Heart right ventricle (tissue), 16 donors: ENCODE results near the gene PSTPIP2. TPM values are rescaled to one million over a fixed set of nuclear protein-coding genes. Genes with fewer than 3 reads are reported as not detected.
A peak's percentile ranks its signal among the peaks of the same experiment; 100 is the strongest.

Experiments used
- ATAC-seq, 8 donors: fragments of 200-7000 bp; cut with Tn5 transposase; one replicate each; pipeline ENCODE4 v1.9.1; 2020; ENCODE audit warnings: mild to moderate bottlenecking in 8 of 8, moderate library complexity in 8 of 8, moderate number of reproducible peaks in 1 of 8
- DNase-seq, 2 donors: peaks; one replicate each; pipeline ENCODE4 v3.0.0-alpha.2; 2020
- H3K27ac ChIP-seq, 10 donors: fragments of 200-600 bp; sonication (generic) in 2 of 10; one replicate each; pipeline versions ENCODE4 v1.5.0 to v1.8.0; 2020 to 2022; ENCODE audit warnings: mild to moderate bottlenecking in 3 of 10
- H3K27me3 ChIP-seq, 7 donors: fragments of 200-600 bp; one replicate each; pipeline ENCODE4 v1.8.0; 2021 to 2022; ENCODE audit warnings: mild to moderate bottlenecking in 2 of 7
- H3K36me3 ChIP-seq, 9 donors: fragments of 200-600 bp; sonication (generic) in 1 of 9; one replicate each; pipeline versions ENCODE4 v1.5.0 to v1.8.0; 2020 to 2022; ENCODE audit warnings: mild to moderate bottlenecking in 2 of 9
- H3K4me1 ChIP-seq, 9 donors: fragments of 200-600 bp; sonication (generic) in 1 of 9; one replicate each; pipeline versions ENCODE4 v1.5.0 to v1.8.0; 2020 to 2022; ENCODE audit warnings: mild to moderate bottlenecking in 4 of 9
- H3K4me3 ChIP-seq, 10 donors: fragments of 200-600 bp; sonication (generic) in 2 of 10; one replicate each; pipeline versions ENCODE4 v1.5.0 to v1.8.0; 2020 to 2022; ENCODE audit warnings: mild to moderate bottlenecking in 7 of 10, moderate library complexity in 2 of 10
- H3K9me3 ChIP-seq, 11 donors: fragments of 200-600 bp in 10 of 11; sonication (generic) in 2 of 11; one replicate each; pipeline versions ENCODE4 v1.5.0 to v1.8.0; 2013 to 2022; ENCODE audit warnings: mild to moderate bottlenecking in 2 of 11, control low read depth in 1 of 11, moderate library complexity in 1 of 11
- CTCF ChIP-seq, 9 donors: fragments of 200-600 bp; sonication (generic) in 2 of 9; IDR thresholded peaks; one replicate each; pipeline versions ENCODE4 v1.5.0 to v1.8.0; 2021 to 2022; ENCODE audit warnings: antibody characterized with exemption in 9 of 9, mild to moderate bottlenecking in 5 of 9, moderate library complexity in 1 of 9
- WGBS, 2 donors: extraction: QIAGEN DNeasy Blood & Tissue Kit; methylation state at CpG; one replicate each; pipeline ENCODE4 v1.1.7; 2013; ENCODE audit warnings: inconsistent platforms in 1 of 2; 5-methylcytosine and 5-hydroxymethylcytosine counted together
- intact Hi-C, 10 donors: fragments of 100-400 bp; cut with DNase I; formaldehyde crosslinking; loops; one replicate each; pipeline versions ENCODE4 v1.11.1 to v1.14.2; 2022
- polyA plus RNA-seq, 2 donors: library from polyadenylated mRNA; stranded (reverse); fragments of 200-250 nt; gene quantifications; one replicate each; pipeline ENCODE4 v1.2.3, GENCODE V29; 2013
- total RNA-seq, 10 donors: library from RNA; stranded (reverse); fragmentation: NEBNext Ultra II Directional in 3 of 10; extraction: Animal tissue kit (Norgen Biotek cat#: 25700) in 3 of 10; gene quantifications; one replicate each; pipeline versions ENCODE4 v1.2.1 to v1.2.4, GENCODE V29; 2021 to 2023
- donor health status: Arrhythmogenic right ventricular cardiomyopathy.
- donor health status: ischemic (EF 13 %, LVEDD 7.1; RV severe dilation, severe dysfunction).
- donor health status: healthy with polysubstance abuse.
- donor health status: DM: no; HTN: yes; CAD: no.
- donor health status: DM: no; HTN: no; CAD: no.
- donor health status: ischemic (EF 25% LVEDD 6.9; RV normal size, moderate dysfunction).
- donor health status: ischemic (EF 25% LVEDD 5.7; RV mildly dilated, moderate dysfunction).
- donor health status: healthy.
- donor health status: DM: yes; HTN: yes; CAD: no.
- donor health status: Ischemic cardiomyopathy.
- donor health status: ischemic (EF 35%, LVEDD 5.7; RV mildly dilated, moderate dysfunction).
- donor health status: nonischemic (EF 11% LVEDD 7.7; RV severe dilation, severe dysfunction).
- donor health status: DM: yes; HTN: yes; CAD: no.
- donor health status: PGD.
- donor health status: ischemic (EF 29% LVEDD 5.4; RV normal size, mild dysfunction).
- donor health status: nonischemic (EF 23%, LVEDD 6.1; RV moderate dilation, normal function).

Gene PSTPIP2
- total and polyA plus RNA-seq, 12 donors: 0.49 to 6.7 (median 2.2) TPM

- 77 to 83% methylated on average over 1 of the region's 1 CpG for WGBS, 2 donors
- intact Hi-C loops: no loop called here
- ATAC-seq: no peak
These were observed 71.0 kb downstream of the PSTPIP2 start for GRCh38 chr18:46001074-46001473.

GRCh38 chr18:45999536-45999935 is 72.5 kb downstream of the PSTPIP2 start:
- no peak overlapping the region for H3K27ac ChIP-seq
- ATAC-seq (no peak), DNase-seq (no peak)
- H3K4me1 ChIP-seq: peaks cover 0 to 21% (median 0%) of the 10 kb centered on the region in 9 donors
- no peak for TF ChIP-seq CTCF (IDR thresholded peaks at IDR 0.05)
- no peaks in the 10 kb centered on the region for H3K27me3 ChIP-seq
- intact Hi-C loops: no loop called here
- whole genome bisulfite sequencing, 2 donors: 81 to 85% methylated on average over 3 of the region's 3 CpGs
- no peaks in the 10 kb centered on the region for H3K36me3 ChIP-seq
- H3K4me3 ChIP-seq: no peak overlapping the region
- H3K9me3 ChIP-seq: peaks cover 0 to 15% (median 0%) of the 10 kb centered on the region in 11 donors

More at GRCh38 chr18:46001074-46001473, 71.0 kb downstream of the PSTPIP2 start:
- Histone ChIP-seq H3K36me3 (no peaks in the 10 kb centered on the region), H3K27ac (no peak overlapping the region), H3K4me1 (peaks cover 0 to 21% (median 0%) of the 10 kb centered on the region in 9 donors), H3K9me3 (peaks cover 0 to 15% (median 0%) of the 10 kb centered on the region in 11 donors), H3K4me3 (no peak overlapping the region), H3K27me3 (no peaks in the 10 kb centered on the region)
- TF ChIP-seq CTCF (IDR thresholded peaks at IDR 0.05): no peak
- no peak for DNase-seq

GRCh38 chr18:45998244-45998643 is 73.8 kb downstream of the PSTPIP2 start:
- peaks cover 0 to 21% (median 0%) of the 10 kb centered on the region in 9 donors for H3K4me1 ChIP-seq
- H3K36me3 ChIP-seq: no peaks in the 10 kb centered on the region
- DNase-seq (no peak), ATAC-seq (no peak)
- intact Hi-C loops: no loop called here
- H3K9me3 ChIP-seq: peaks cover 0 to 15% (median 0%) of the 10 kb centered on the region in 11 donors
- H3K4me3 ChIP-seq: no peak overlapping the region
- no peaks in the 10 kb centered on the region for H3K27me3 ChIP-seq
- TF ChIP-seq CTCF (IDR thresholded peaks at IDR 0.05): no peak
- WGBS, 2 donors: 62 to 74% methylated on average over 3 of the region's 3 CpGs
- H3K27ac ChIP-seq: peak overlapping the region in 1 of 10 donors; percentile 48

- 73 to 76% methylated on average over 6 to 8 of the region's 8 CpGs for WGBS, 2 donors
- intact Hi-C loops: no loop called here
- Histone ChIP-seq H3K36me3 (no peaks in the 10 kb centered on the region), H3K27ac (peak overlapping the region in 1 of 10 donors; percentile 48), H3K27me3 (no peaks in the 10 kb centered on the region), H3K4me3 (no peak overlapping the region), H3K9me3 (peaks cover 0 to 15% (median 0%) of the 10 kb centered on the region in 11 donors), H3K4me1 (peaks cover 0 to 21% (median 0%) of the 10 kb centered on the region in 9 donors)
- TF ChIP-seq CTCF (IDR thresholded peaks at IDR 0.05): no peak
- ATAC-seq (no peak), DNase-seq (no peak)
These were observed 74.3 kb downstream of the PSTPIP2 start for GRCh38 chr18:45997700-45998151.
